AG10803 (cell line): Measurements from ENCODE around the gene FRA10AC1.

ENCODE experiments used
- DNase-seq: peaks from one replicate; pipeline ENCODE4 v3.0.0; 2010; ENCODE audit warnings: low read depth
- H3K4me3 ChIP-seq: 2 replicates; pipeline ENCODE4 v1.5.1; 2011; ENCODE audit warnings: mild to moderate bottlenecking, low read length, control low read depth
- TF ChIP-seq, protein P1 (sequence below): conservative IDR thresholded peaks from 2 replicates; pipeline ENCODE4 v1.5.1; 2011; ENCODE audit warnings: mild to moderate bottlenecking, low read length, control low read depth, inconsistent platforms

Gene FRA10AC1

GRCh38 chr10:93716766-93717165 is 14.4 kb upstream of the FRA10AC1 start:
- DNase-seq, result no peak

DNA sequence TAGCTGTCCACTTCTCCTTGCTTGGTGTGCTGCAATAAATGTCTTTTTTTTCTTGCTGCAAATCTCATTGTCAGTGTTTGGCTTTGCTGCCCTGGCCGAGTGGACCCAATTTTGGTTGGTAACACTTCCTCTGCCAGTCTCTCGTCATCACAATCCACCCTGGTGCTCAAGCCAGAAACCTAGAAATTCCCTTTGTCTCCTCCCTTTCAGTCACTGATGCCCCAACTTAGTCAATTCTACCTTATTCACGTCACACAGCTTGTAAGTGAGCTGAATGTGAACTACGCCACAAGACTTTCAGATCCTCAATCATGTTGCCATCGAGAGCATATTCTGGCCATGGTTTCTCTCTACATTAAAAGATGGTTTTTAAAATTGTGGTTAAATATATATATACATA is 13.0 kb upstream of the FRA10AC1 start:
- no peak for DNase-seq
- TF ChIP-seq, protein P1, sequence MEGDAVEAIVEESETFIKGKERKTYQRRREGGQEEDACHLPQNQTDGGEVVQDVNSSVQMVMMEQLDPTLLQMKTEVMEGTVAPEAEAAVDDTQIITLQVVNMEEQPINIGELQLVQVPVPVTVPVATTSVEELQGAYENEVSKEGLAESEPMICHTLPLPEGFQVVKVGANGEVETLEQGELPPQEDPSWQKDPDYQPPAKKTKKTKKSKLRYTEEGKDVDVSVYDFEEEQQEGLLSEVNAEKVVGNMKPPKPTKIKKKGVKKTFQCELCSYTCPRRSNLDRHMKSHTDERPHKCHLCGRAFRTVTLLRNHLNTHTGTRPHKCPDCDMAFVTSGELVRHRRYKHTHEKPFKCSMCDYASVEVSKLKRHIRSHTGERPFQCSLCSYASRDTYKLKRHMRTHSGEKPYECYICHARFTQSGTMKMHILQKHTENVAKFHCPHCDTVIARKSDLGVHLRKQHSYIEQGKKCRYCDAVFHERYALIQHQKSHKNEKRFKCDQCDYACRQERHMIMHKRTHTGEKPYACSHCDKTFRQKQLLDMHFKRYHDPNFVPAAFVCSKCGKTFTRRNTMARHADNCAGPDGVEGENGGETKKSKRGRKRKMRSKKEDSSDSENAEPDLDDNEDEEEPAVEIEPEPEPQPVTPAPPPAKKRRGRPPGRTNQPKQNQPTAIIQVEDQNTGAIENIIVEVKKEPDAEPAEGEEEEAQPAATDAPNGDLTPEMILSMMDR, result no peak
- no peak overlapping the region for H3K4me3 ChIP-seq

More at GRCh38 chr10:93716766-93717165, 14.4 kb upstream of the FRA10AC1 start:
- TF ChIP-seq, protein P1, result no peak
- no peak overlapping the region for H3K4me3 ChIP-seq

DNA sequence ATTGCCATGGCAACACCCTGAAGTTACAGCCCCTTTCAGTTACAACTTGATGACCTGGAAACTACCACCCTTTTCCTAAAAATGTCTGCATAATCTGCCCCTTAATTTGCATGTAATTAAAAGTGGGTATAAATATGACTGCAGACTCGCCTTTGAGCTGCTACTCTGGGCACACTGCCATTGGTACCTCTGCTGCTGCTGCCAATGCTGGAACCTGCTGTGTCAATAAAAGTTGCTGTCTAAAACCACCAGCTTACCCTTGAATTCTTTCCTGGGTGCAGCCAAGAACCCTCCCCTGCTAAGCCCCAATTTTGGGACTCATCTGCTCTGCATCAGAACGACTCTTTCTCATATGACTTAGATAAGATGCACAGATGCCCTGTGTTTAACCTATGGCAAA is 10.2 kb upstream of the FRA10AC1 start:
- TF ChIP-seq, protein P1, result no peak
- DNase-seq, result no peak

GRCh38 chr10:93711891-93712290 is 9.5 kb upstream of the FRA10AC1 start:
- peak; percentile 1 for DNase-seq
- TF ChIP-seq, protein P1, result no peak
- H3K4me3 ChIP-seq, result no peak overlapping the region

More for the DNA sequence above, 10.2 kb upstream of the FRA10AC1 start:
- no peak overlapping the region for H3K4me3 ChIP-seq

- H3K4me3 ChIP-seq, result no peak overlapping the region
- DNase-seq, result no peak
- TF ChIP-seq, protein P1, result no peak
Measured at GRCh38 chr10:93710333-93710909, 8.0 kb upstream of the FRA10AC1 start.

- DNase-seq, result no peak
- no peak overlapping the region for H3K4me3 ChIP-seq
- TF ChIP-seq, protein P1, result no peak
Measured at GRCh38 chr10:93707623-93708022, 5.2 kb upstream of the FRA10AC1 start.

GRCh38 chr10:93704451-93704850 is 2.1 kb upstream of the FRA10AC1 start:
- H3K4me3 ChIP-seq, result no peak overlapping the region
- TF ChIP-seq, protein P1, result no peak
- no peak for DNase-seq
